ENCODE measurements around the gene TTC9.

The TTC9 gene

DNA sequence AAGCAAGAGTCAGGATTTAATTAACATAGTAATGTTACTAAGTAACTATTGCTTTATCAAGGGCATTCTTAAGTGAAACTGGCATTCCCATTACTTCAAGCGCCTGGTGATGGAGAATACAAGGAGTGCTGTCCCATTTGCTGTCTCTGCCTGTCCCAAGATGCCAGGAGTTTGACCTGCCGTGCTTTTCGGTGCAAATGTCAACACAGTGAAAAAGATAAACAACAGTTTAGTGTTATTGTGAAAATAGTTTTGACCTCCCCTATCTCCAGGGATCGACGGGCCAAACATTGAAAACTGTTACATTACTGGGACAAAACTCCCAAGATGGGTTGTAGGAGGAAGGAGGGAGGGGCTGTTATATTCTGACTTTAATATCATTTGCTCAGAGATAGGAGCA, 74.8 kb downstream of the TTC9 start:
- H3K4me2 ChIP-seq, result no peak overlapping the region
- H3K9ac ChIP-seq, result no peak overlapping the region
- H3K27ac ChIP-seq, result no peak overlapping the region
- H4K20me1 ChIP-seq (ENCODE audit: insufficient read depth), result no peaks in the 10 kb centered on the region
- H3K27me3 ChIP-seq (ENCODE audit: insufficient read depth, low read depth), result no peaks in the 10 kb centered on the region
- no peaks in the 10 kb centered on the region for H3K4me1 ChIP-seq (ENCODE audit: low read depth, poor library complexity, severe bottlenecking)
- H2AFZ ChIP-seq (ENCODE audit: low read depth), result no peak overlapping the region
- H3K79me2 ChIP-seq (ENCODE audit: insufficient read depth, low read depth), result no peaks in the 10 kb centered on the region
- TF ChIP-seq, protein P1, sequence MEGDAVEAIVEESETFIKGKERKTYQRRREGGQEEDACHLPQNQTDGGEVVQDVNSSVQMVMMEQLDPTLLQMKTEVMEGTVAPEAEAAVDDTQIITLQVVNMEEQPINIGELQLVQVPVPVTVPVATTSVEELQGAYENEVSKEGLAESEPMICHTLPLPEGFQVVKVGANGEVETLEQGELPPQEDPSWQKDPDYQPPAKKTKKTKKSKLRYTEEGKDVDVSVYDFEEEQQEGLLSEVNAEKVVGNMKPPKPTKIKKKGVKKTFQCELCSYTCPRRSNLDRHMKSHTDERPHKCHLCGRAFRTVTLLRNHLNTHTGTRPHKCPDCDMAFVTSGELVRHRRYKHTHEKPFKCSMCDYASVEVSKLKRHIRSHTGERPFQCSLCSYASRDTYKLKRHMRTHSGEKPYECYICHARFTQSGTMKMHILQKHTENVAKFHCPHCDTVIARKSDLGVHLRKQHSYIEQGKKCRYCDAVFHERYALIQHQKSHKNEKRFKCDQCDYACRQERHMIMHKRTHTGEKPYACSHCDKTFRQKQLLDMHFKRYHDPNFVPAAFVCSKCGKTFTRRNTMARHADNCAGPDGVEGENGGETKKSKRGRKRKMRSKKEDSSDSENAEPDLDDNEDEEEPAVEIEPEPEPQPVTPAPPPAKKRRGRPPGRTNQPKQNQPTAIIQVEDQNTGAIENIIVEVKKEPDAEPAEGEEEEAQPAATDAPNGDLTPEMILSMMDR (conservative IDR thresholded peaks at IDR 0.05; ENCODE audit: low read depth, low read length), result no peak
- no peak overlapping the region for H3K4me3 ChIP-seq (IDR thresholded peaks at IDR 0.05; ENCODE audit: insufficient read depth, low read depth, low read length)
- no peaks in the 10 kb centered on the region for H3K36me3 ChIP-seq (ENCODE audit: insufficient read depth)

DNA sequence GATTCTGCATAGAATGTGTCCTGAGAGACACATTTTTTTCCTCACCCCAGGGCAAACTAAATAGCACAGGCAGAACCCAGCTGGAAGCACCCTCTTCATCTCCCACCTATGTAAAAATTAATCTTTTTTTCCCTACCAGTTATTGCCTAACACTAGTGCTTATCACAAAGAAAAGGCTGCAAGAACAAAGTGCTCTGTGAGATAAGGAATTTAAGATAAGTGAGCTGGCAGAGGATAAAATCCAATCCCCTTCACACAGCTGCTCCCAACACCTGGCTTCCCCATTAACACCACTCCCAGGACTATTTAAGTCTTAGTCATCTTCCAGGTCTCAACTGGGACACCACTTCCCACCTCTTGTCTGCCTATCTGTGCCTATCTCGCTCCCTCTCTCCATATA, 75.2 kb downstream of the TTC9 start:
- Histone ChIP-seq H2AFZ (ENCODE audit: low read depth) (no peak overlapping the region), H3K36me3 (ENCODE audit: insufficient read depth) (no peaks in the 10 kb centered on the region), H3K27ac (no peak overlapping the region), H4K20me1 (ENCODE audit: insufficient read depth) (no peaks in the 10 kb centered on the region), H3K4me2 (no peak overlapping the region), H3K4me1 (ENCODE audit: low read depth, poor library complexity, severe bottlenecking) (no peaks in the 10 kb centered on the region), H3K4me3 (IDR thresholded peaks at IDR 0.05; ENCODE audit: insufficient read depth, low read depth, low read length) (no peak overlapping the region), H3K9ac (no peak overlapping the region), H3K27me3 (ENCODE audit: insufficient read depth, low read depth) (no peaks in the 10 kb centered on the region), H3K79me2 (ENCODE audit: insufficient read depth, low read depth) (no peaks in the 10 kb centered on the region)
- TF ChIP-seq, protein P1 (conservative IDR thresholded peaks at IDR 0.05; ENCODE audit: low read depth, low read length), result no peak

DNA sequence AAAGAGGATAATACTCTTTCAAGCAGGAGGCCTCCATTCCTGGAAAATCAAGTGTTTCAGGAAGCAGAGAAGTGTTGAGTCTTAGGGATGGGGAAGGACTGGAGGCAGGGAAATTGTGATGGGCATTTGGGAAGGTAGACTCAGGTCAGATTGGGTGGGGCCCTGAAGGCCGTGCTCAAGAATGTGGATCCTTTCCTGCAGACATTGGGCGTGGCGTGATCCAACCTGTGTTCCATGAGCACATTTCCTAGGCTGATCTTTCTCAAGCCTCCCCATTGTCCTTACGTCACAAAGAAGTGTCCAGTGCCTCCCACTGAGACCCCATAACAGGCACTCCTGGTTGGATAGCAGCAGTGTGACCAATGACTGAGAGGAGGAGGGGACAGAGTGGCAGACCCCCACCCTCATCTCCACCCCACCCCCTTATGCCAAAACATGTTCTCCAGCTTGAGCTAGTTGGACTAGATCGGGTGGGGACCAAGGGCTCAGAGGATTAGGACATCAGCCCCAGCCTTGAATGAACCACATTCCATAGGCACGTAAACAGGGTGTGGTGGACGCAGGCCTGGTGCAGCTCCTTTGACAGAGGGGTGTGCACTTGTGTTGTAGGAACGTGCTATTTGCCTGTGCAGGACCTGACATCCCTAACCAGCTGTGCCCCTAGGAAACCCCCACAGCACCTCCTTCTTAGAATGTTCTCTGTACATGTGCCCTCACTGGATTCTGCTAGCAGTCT, 76.8 kb downstream of the TTC9 start:
- TF ChIP-seq, protein P1 (conservative IDR thresholded peaks at IDR 0.05; ENCODE audit: low read depth, low read length), result no peak
- Histone ChIP-seq H2AFZ (ENCODE audit: low read depth) (no peak overlapping the region), H4K20me1 (ENCODE audit: insufficient read depth) (no peaks in the 10 kb centered on the region), H3K27ac (no peak overlapping the region), H3K36me3 (ENCODE audit: insufficient read depth) (no peaks in the 10 kb centered on the region), H3K4me2 (no peak overlapping the region), H3K79me2 (ENCODE audit: insufficient read depth, low read depth) (no peaks in the 10 kb centered on the region), H3K4me1 (ENCODE audit: low read depth, poor library complexity, severe bottlenecking) (no peaks in the 10 kb centered on the region), H3K9ac (no peak overlapping the region), H3K27me3 (ENCODE audit: insufficient read depth, low read depth) (no peaks in the 10 kb centered on the region), H3K4me3 (IDR thresholded peaks at IDR 0.05; ENCODE audit: insufficient read depth, low read depth, low read length) (no peak overlapping the region)

DNA sequence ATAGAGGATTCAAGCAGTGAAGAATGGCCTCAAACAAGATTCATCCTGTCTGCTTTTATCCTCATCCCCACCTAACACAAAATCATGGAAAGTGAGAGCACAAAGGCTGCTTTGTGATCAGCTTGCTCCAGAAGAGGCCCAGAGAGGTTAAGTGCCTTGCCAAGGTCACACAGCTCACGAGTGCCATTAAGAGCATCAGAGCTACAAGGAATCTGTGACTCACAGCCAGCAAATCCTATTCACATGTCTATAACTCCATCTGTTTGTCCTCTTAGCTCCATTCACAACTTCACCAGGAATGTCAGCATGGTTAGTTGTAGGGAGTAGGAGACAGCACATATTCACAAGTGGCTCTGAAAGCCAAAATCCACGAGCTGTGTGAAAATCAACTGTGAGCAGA, 79.8 kb downstream of the TTC9 start:
- H4K20me1 ChIP-seq (ENCODE audit: insufficient read depth), result no peaks in the 10 kb centered on the region
- H3K27ac ChIP-seq, result no peak overlapping the region
- H3K4me2 ChIP-seq, result no peak overlapping the region
- H3K9ac ChIP-seq, result no peak overlapping the region
- no peaks in the 10 kb centered on the region for H3K4me1 ChIP-seq (ENCODE audit: low read depth, poor library complexity, severe bottlenecking)
- H3K27me3 ChIP-seq (ENCODE audit: insufficient read depth, low read depth), result no peaks in the 10 kb centered on the region
- TF ChIP-seq, protein P1 (conservative IDR thresholded peaks at IDR 0.05; ENCODE audit: low read depth, low read length), result no peak
- H3K36me3 ChIP-seq (ENCODE audit: insufficient read depth), result no peaks in the 10 kb centered on the region
- H3K79me2 ChIP-seq (ENCODE audit: insufficient read depth, low read depth), result no peaks in the 10 kb centered on the region
- H2AFZ ChIP-seq (ENCODE audit: low read depth), result no peak overlapping the region
- H3K4me3 ChIP-seq (IDR thresholded peaks at IDR 0.05; ENCODE audit: insufficient read depth, low read depth, low read length), result no peak overlapping the region

Data from KMS-11 (cell line).